GM18867 (cell line): ENCODE results near the gene NLGN2.

Experiments
- ATAC-seq: cut with Tn5 transposase; IDR thresholded peaks from one replicate; pipeline ENCODE4 v1.9.1; 2021; ENCODE audit warnings: mild to moderate bottlenecking, moderate library complexity; ENCODE audit not compliant: unreplicated experiment

The NLGN2 gene

GRCh38 chr17:7411427-7411750, 3.7 kb downstream of the NLGN2 start:
- ATAC-seq = no peak

GRCh38 chr17:7413346-7413985, 5.8 kb downstream of the NLGN2 start:
- ATAC-seq = no peak

GRCh38 chr17:7414837-7415236, 7.2 kb downstream of the NLGN2 start:
- ATAC-seq = no peak

GRCh38 chr17:7415784-7416183, 8.1 kb downstream of the NLGN2 start:
- no peak for ATAC-seq

- no peak for ATAC-seq
These were observed 8.7 kb downstream of the NLGN2 start for GRCh38 chr17:7416323-7416722.

- no peak for ATAC-seq
These were observed 9.5 kb downstream of the NLGN2 start for GRCh38 chr17:7417056-7417655.

- no peak for ATAC-seq
These were observed 11.0 kb downstream of the NLGN2 start for GRCh38 chr17:7418472-7419152.

- ATAC-seq = no peak
These were observed 12.4 kb downstream of the NLGN2 start, which contains the start of gene SPEM1 for GRCh38 chr17:7419819-7420610. SPEM1 (plus strand) TSS chr17:7420324; CDS start chr17:7420385, 61 bp downstream.

- no peak for ATAC-seq
These were observed 13.5 kb downstream of the NLGN2 start for GRCh38 chr17:7421186-7421585.

GRCh38 chr17:7423679-7424078, 16.0 kb downstream of the NLGN2 start:
- no peak for ATAC-seq

- no peak for ATAC-seq
These were observed 17.7 kb downstream of the NLGN2 start, which contains the start of gene SPEM2 for GRCh38 chr17:7425316-7425715. SPEM2 (plus strand) TSS chr17:7425616; CDS start chr17:7425689, 73 bp downstream.

- ATAC-seq = no peak
These were observed 18.1 kb downstream of the NLGN2 start for GRCh38 chr17:7425756-7426155.

GRCh38 chr17:7426203-7426863, 18.7 kb downstream of the NLGN2 start:
- ATAC-seq = no peak

- no peak for ATAC-seq
These were observed 19.3 kb downstream of the NLGN2 start for GRCh38 chr17:7426896-7427489.

- no peak for ATAC-seq
These were observed 19.9 kb downstream of the NLGN2 start for GRCh38 chr17:7427549-7427948.

- no peak for ATAC-seq
These were observed 20.9 kb downstream of the NLGN2 start, which contains the start of gene SPEM3 for GRCh38 chr17:7428557-7428956. SPEM3 (plus strand) TSS chr17:7428857; CDS start chr17:7428903, 46 bp downstream.

GRCh38 chr17:7429722-7430121, 22.1 kb downstream of the NLGN2 start:
- no peak for ATAC-seq

GRCh38 chr17:7431231-7431630, 23.6 kb downstream of the NLGN2 start:
- no peak for ATAC-seq

- no peak for ATAC-seq
These were observed 24.7 kb downstream of the NLGN2 start for GRCh38 chr17:7432296-7432695.
